ENCODE data around the gene ATP2A3.
A peak's percentile ranks its signal among the peaks of the same experiment; 100 is the strongest.

The ATP2A3 gene

DNA sequence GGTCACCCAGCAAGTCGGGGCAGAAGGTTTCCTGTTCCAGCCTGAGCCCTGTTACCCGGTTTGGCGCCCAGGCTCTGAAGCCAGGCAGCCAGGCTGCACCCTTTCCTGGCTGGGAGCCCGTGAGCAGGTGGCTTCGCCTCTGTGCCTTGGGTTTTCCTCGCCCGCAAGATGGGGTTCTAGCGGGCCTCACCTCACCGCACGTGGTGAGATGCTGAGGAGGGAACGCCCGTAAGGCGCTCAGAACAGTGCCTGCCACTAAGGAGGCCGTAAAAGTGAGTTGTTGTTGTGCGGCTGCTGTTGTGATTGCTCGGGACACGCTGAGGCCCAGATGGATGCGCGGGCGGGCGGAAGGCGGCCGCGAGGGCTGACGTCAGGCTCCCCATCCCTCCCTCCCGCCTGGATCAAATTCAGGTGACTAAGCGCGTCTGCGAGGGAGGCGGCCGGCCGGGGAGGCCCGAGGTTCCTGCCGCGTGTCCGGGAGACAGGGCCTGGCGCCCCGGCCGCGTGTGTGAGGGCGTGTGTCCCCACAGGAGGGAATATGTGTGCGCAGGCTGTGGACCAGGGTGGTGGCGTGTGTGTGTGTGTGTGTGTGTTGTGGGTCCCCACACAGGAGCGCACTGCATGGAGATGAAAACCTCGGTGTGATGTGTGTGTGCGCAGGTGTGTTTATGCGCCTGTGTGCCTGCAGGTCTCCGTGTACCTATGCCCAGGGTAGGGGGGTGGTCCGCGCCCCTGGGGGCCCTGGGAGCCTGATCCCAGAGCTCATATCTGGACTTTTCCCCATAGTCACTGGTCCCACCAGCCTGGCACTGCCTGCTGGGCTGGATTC is 75.7 kb downstream of the ATP2A3 start:
- peak; percentile 92 for DNase-seq

GRCh38 chr17:3887804-3888203 is 76.4 kb downstream of the ATP2A3 start:
- DNase-seq: peak; percentile 73

- no peak for DNase-seq
Observed at GRCh38 chr17:3887394-3887793, 76.8 kb downstream of the ATP2A3 start.

DNA sequence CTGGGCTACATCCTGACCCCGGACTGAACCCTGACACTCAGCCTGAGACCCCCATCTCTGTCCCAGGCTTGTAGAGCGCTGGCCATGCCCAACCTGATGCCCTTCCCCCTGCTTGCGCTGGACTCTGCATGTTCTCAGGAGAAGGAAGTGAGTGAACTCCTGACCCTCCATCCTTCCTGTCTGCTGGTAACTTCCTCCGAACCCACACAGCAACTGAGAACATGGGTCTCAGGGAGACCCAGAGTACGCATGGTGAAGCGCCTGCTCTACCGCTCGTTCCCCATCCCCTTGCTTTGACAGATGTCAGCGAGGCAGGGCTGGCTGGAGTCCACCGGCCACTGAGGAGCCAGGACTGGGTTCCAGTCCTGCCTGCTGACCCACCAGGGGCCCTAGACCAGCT is 77.5 kb downstream of the ATP2A3 start:
- no peak for DNase-seq

GRCh38 chr17:3885970-3886369 is 78.3 kb downstream of the ATP2A3 start:
- no peak for DNase-seq

- DNase-seq: no peak
Observed at GRCh38 chr17:3885271-3885670, 79.0 kb downstream of the ATP2A3 start.

DNA sequence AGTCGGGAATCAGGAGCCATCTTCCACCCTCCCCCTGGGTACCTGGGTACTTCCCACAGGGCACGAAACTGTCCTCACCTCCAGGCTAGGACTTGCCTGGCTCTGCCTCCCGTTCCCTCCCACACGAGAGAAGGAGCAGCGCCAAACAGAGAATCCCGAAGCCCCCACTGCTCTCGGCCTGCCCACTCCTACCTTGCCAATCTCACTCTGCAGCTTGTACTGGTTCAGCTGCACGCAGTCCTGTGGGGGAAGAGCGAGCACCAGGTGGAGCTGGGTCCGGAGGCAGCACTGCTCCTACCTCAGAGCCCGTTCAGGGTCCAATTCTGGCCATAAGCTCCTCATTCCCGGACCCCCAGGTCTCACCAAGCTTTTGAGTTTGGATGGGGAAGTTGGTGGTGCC is 80.0 kb downstream of the ATP2A3 start:
- no peak for DNase-seq

DNA sequence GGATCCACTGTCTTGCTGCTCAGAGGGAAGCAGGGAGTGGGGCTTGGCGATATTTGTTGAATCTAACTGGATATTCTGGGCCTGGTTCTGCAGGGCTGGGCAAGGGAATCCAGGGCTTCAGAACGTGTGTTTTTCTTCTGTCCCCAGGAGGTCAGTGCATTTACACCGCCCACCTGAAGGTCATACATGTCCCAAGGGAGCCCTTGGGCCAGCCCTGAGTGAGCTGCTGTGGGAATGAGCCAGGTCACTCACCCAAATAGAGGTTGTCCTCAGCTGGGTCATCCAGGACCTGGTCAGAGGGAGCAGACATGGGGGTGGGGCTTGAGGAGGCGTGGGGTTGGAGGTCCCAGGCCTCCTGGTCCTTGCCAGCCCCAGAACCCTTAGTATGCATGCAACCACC is 82.0 kb downstream of the ATP2A3 start:
- no peak for DNase-seq

DNA sequence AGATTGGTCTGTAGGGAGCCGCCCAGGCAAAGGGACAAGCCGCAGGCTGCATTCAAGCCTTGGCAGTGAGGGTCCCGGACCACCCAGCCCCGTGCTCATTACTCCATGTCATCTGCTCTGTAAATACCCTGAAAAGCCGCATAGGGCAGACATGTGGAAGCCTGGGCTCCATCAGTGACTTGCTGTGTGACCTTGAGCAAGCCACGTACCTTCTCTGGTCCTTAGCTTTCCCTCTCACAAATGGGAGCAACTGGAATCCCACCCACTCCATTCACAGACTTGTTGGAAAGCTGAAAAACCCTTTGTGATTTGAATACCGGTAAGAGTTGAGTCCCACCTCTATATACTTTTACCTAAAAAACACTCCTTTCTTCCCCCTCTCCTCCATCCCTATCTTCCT is 83.3 kb downstream of the ATP2A3 start:
- DNase-seq: no peak

DNA sequence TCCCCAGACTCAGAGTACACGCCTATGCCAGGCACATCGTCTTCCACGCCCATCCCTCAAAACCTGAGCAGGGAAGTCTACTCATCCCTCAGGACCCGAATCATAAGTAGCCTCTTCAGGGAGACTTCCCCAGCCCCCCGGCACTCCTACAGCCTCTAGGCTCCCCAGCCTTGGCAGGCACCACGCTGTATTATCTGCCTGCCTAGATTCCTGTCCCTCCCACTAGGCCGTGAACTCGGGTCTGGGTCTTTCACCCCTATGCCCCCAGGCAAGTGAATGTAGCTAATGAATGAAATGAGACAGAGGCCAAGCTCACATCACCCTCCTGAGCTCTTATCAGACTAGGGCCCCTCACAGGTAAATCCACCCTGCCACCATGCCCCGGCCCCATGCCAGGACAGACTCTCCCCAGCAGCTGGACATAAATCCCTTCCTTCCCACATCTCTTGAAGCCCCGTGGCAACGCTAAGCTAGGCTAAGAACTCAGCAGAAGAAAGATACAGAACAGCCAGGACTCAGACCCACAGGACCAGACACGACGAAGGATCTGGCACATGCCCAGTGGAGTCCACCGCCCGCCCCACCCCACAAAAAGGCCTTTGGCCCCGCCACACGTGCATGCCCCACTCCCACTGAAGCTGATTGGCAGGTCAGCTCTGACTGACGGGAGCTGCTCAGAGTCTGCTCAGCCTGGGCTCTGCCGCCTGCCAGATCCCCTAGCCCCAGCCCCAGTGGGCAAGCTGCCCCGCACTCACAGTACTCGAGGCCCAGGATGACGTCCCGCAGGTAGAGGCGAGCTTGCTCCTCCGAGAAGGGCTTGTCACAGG is 84.4 kb downstream of the ATP2A3 start:
- DNase-seq: peak; percentile 94

- peak; percentile 100 for DNase-seq
Observed at GRCh38 chr17:3879186-3879585, 85.1 kb downstream of the ATP2A3 start.

DNA sequence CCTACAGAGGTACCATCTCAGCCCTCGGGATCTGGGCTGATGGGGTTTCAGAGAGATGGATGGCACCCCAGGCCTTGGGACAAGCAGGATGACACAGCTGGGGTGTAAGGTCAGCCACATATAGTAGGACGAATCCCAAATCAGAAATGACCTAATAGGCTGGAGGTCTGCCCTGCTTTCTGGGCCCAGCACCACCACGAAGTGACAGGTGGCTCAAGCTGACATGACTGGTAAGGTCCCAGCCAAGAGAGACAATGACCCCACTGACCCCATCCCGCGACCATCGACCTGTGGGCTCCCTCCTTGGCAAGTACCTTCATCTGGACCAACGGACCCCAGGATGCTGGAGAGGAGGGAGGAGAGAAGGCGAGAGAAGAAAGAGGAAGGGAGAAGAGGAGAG is 87.0 kb downstream of the ATP2A3 start:
- DNase-seq: no peak

DNA sequence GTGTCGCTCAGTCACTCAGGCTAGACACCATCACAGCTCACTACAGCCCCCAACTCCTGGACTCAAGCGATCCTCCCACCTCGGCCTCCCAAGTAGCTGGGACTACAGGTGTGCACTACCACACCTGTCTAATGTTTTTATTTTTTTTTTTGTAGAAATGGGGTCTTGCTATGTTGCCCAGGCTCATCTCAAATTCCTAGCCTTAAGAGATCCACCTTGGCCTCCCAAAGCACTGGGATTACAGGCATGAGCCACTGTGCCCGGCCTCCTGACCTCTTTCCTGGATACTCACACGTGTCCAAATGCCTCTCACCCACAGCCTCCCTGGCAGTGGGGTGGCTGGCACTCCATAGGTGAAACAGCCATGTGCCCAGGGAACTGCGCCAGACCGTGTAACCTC is 88.9 kb downstream of the ATP2A3 start:
- DNase-seq: no peak
